OCI-LY3 (cell line): Measurements from ENCODE around the gene DPF3.

Experiments
- EZH2phosphoT487 ChIP-seq: fragments of 200-600 bp; shearing (Covaris generic); IDR thresholded peaks from 2 replicates; pipeline ENCODE4 v1.6.1; 2018; ENCODE audit warnings: antibody characterized with exemption, mixed run types, low read depth
- TF ChIP-seq, protein P1 (sequence below): fragments of 200-600, 300-600 bp; sonication (generic); IDR thresholded peaks from 2 replicates; pipeline ENCODE4 v1.5.1; 2014; ENCODE audit warnings: antibody characterized with exemption, low read length, low read depth

DNA sequence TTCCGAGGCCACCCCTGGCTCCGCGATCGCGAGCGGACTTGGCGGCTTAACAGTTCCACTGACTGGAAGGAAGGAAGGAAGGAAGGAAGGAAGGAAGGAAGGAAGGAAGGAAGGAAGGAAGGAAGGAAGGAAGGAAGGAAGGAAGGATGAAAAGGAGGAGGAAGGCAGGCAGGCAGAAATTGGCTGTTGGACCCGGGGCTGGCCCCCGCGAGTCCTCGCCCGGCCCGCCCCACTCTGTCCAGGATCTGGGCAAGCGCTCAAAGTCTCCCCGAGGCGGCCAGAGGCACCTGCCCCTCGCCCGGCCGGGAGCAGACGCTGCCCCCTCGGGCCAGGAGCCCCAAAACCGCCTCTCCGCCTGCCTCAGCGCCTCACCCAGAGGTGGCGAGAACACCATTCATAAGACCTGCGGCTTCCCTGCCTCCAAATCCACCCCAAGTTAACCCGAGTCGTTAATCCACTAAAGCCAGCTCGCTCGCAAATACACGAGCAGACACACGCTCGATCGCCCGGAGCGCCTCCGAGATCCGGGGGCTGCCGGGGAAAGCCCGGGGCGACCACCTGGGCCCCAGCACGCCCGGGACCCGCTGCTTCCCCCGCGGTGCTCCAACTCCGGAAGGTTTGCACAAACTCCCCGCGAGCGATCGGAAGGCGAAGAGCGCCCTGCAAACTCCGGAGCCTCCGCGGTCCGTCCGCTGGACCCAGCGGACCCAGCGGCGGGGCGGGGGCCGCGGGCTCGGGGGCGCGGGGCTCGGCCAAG lies 844 bp downstream of the DPF3 start:
- TF ChIP-seq, protein P1, sequence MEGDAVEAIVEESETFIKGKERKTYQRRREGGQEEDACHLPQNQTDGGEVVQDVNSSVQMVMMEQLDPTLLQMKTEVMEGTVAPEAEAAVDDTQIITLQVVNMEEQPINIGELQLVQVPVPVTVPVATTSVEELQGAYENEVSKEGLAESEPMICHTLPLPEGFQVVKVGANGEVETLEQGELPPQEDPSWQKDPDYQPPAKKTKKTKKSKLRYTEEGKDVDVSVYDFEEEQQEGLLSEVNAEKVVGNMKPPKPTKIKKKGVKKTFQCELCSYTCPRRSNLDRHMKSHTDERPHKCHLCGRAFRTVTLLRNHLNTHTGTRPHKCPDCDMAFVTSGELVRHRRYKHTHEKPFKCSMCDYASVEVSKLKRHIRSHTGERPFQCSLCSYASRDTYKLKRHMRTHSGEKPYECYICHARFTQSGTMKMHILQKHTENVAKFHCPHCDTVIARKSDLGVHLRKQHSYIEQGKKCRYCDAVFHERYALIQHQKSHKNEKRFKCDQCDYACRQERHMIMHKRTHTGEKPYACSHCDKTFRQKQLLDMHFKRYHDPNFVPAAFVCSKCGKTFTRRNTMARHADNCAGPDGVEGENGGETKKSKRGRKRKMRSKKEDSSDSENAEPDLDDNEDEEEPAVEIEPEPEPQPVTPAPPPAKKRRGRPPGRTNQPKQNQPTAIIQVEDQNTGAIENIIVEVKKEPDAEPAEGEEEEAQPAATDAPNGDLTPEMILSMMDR, result no peak
- TF ChIP-seq EZH2phosphoT487, result no peak
